ENCODE measurements around the gene KRCC1. TPM values are rescaled to one million over a fixed set of nuclear protein-coding genes. Genes with fewer than 3 reads are reported as not detected.
A peak's percentile ranks its signal among the peaks of the same experiment; 100 is the strongest.
"Not testable (repeated sequence)": the region's sequence is repeated elsewhere in the genome, so short reads cannot be mapped to it uniquely, and the experiment has no call there.

KRCC1 gene
- total RNA-seq, 1 donor from 2014 or later = 15.5 TPM

GRCh38 chr2:88048541-88048940, 7.0 kb downstream of the KRCC1 start:
- Mint-ChIP-seq H3K36me3 (ENCODE audit: low read depth) (peaks cover 5% of the 10 kb centered on the region), H3K4me3 (peak overlapping the region; percentile 24), H3K27ac (ENCODE audit: unreplicated experiment) (no peak overlapping the region), H3K9me3 (no peaks in the 10 kb centered on the region), H3K4me1 (peaks cover 33% of the 10 kb centered on the region), H3K27me3 (ENCODE audit: low read depth) (no peaks in the 10 kb centered on the region)
- no peak for TF ChIP-seq CTCF (conservative IDR thresholded peaks at IDR 0.05)
- DNase-seq (ENCODE audit: low read depth, low spot score) = no peak

GRCh38 chr2:88045561-88045960, 10.0 kb downstream of the KRCC1 start:
- H3K4me1 Mint-ChIP-seq = peaks cover 31% of the 10 kb centered on the region
- H3K9me3 Mint-ChIP-seq; DNase-seq (ENCODE audit: low read depth, low spot score); H3K27ac Mint-ChIP-seq (ENCODE audit: unreplicated experiment); H3K36me3 Mint-ChIP-seq (ENCODE audit: low read depth); H3K4me3 Mint-ChIP-seq; H3K27me3 Mint-ChIP-seq (ENCODE audit: low read depth): not testable (repeated sequence)

GRCh38 chr2:88042476-88042875, 13.1 kb downstream of the KRCC1 start:
- H3K27me3 Mint-ChIP-seq (ENCODE audit: low read depth) = no peaks in the 10 kb centered on the region
- DNase-seq (ENCODE audit: low read depth, low spot score) = no peak
- H3K4me1 Mint-ChIP-seq = peaks cover 12% of the 10 kb centered on the region
- no peaks in the 10 kb centered on the region for H3K9me3 Mint-ChIP-seq
- H3K4me3 Mint-ChIP-seq = no peak overlapping the region
- TF ChIP-seq CTCF (conservative IDR thresholded peaks at IDR 0.05) = no peak
- no peak overlapping the region for H3K27ac Mint-ChIP-seq (ENCODE audit: unreplicated experiment)
- H3K36me3 Mint-ChIP-seq (ENCODE audit: low read depth) = peaks cover 7% of the 10 kb centered on the region

- no peaks in the 10 kb centered on the region for H3K27me3 Mint-ChIP-seq (ENCODE audit: low read depth)
- H3K4me1 Mint-ChIP-seq = peaks cover 11% of the 10 kb centered on the region
- H3K4me3 Mint-ChIP-seq = no peak overlapping the region
- no peak for DNase-seq (ENCODE audit: low read depth, low spot score)
- no peaks in the 10 kb centered on the region for H3K9me3 Mint-ChIP-seq
- no peak overlapping the region for H3K27ac Mint-ChIP-seq (ENCODE audit: unreplicated experiment)
- TF ChIP-seq CTCF (conservative IDR thresholded peaks at IDR 0.05) = no peak
- peaks cover 13% of the 10 kb centered on the region for H3K36me3 Mint-ChIP-seq (ENCODE audit: low read depth)
Measured at GRCh38 chr2:88038263-88039105, 17.1 kb downstream of the KRCC1 start.

GRCh38 chr2:88036606-88037005, 19.0 kb downstream of the KRCC1 start:
- no peak for TF ChIP-seq CTCF (conservative IDR thresholded peaks at IDR 0.05)
- Mint-ChIP-seq H3K4me3 (no peak overlapping the region), H3K36me3 (ENCODE audit: low read depth) (peaks cover 15% of the 10 kb centered on the region), H3K9me3 (no peaks in the 10 kb centered on the region), H3K27ac (ENCODE audit: unreplicated experiment) (no peak overlapping the region), H3K27me3 (ENCODE audit: low read depth) (no peaks in the 10 kb centered on the region), H3K4me1 (peaks cover 6% of the 10 kb centered on the region)
- DNase-seq (ENCODE audit: low read depth, low spot score) = no peak

- Mint-ChIP-seq H3K9me3 (no peaks in the 10 kb centered on the region), H3K27ac (ENCODE audit: unreplicated experiment) (no peak overlapping the region), H3K36me3 (ENCODE audit: low read depth) (peaks cover 15% of the 10 kb centered on the region), H3K27me3 (ENCODE audit: low read depth) (no peaks in the 10 kb centered on the region), H3K4me1 (peaks cover 6% of the 10 kb centered on the region), H3K4me3 (no peak overlapping the region)
- no peak for DNase-seq (ENCODE audit: low read depth, low spot score)
- no peak for TF ChIP-seq CTCF (conservative IDR thresholded peaks at IDR 0.05)
Measured at GRCh38 chr2:88036182-88036581, 19.4 kb downstream of the KRCC1 start.
